GM12873 (cell line): Measurements from ENCODE around the gene OBSCN.

Experiments
- TF ChIP-seq, protein P1 (sequence below): IDR thresholded peaks from 2 replicates; pipeline ENCODE4 v1.5.1; 2012; ENCODE audit warnings: low read depth, mild to moderate bottlenecking, moderate library complexity, low read length, control low read depth; ENCODE audit not compliant: insufficient read depth; ENCODE audit errors: missing control alignments

Gene OBSCN

GRCh38 chr1:228190778-228191177 is 17.1 kb upstream of the OBSCN start:
- TF ChIP-seq, protein P1, sequence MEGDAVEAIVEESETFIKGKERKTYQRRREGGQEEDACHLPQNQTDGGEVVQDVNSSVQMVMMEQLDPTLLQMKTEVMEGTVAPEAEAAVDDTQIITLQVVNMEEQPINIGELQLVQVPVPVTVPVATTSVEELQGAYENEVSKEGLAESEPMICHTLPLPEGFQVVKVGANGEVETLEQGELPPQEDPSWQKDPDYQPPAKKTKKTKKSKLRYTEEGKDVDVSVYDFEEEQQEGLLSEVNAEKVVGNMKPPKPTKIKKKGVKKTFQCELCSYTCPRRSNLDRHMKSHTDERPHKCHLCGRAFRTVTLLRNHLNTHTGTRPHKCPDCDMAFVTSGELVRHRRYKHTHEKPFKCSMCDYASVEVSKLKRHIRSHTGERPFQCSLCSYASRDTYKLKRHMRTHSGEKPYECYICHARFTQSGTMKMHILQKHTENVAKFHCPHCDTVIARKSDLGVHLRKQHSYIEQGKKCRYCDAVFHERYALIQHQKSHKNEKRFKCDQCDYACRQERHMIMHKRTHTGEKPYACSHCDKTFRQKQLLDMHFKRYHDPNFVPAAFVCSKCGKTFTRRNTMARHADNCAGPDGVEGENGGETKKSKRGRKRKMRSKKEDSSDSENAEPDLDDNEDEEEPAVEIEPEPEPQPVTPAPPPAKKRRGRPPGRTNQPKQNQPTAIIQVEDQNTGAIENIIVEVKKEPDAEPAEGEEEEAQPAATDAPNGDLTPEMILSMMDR, result no peak

DNA sequence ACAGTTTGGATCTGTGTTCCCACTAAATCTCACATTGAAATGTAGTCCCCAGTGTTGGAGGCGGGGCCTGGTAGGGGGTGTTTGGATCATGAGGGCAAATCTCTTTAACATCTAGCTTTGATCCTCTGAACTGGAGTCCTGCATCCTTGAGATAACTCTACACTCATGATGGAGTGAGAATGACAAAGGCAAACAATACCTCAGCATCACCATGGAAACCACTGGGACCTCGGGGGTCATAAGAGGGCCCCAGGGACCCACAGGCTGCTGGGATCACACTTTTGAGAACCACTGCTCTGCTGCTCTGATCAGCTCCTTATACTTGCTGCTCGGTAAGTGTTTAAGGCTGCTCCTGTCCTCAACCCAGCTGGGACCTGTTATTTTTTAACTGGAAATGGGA is 13.4 kb upstream of the OBSCN start:
- TF ChIP-seq, protein P1, result no peak

DNA sequence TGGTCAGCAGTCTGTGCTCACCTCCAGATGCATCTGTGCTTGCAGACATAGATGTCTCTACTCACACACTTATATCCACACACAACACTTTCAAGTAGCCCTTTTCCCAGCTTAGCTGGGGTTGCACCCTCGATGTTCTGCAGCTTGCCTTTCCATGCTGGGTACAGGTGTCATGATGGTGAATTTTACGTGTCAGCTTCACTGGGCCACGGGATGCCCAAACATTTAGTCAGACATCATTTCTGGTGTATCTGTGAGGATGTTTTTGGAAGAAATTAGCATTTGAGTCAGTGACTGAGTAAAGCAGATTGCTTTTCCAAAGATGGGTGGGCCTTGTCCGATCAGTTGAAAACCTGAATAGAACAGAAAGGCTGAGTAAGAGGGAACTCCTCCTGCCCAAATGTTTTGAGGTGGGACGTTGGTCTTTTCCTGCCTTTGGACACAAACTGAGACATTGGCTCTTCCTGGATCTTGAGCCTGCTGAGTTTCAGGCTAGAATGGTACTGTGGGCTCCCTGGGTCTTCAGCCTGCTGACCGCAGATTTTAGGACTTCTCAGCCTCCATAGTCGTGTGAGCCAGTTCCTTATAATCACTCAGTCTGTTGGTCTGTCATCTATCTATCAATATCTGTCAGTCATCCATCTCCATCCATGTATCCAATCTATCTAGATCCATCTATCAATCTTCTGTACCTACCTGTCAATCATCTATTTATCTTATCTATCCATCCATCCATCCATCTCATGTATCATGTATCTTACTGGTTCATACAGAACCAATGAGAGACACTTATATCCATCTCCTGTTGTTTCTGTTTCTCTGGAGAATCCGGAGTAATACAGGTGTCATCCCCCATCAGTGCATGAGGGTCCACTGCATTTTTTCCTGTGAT is 12.7 kb upstream of the OBSCN start:
- TF ChIP-seq, protein P1, result no peak

DNA sequence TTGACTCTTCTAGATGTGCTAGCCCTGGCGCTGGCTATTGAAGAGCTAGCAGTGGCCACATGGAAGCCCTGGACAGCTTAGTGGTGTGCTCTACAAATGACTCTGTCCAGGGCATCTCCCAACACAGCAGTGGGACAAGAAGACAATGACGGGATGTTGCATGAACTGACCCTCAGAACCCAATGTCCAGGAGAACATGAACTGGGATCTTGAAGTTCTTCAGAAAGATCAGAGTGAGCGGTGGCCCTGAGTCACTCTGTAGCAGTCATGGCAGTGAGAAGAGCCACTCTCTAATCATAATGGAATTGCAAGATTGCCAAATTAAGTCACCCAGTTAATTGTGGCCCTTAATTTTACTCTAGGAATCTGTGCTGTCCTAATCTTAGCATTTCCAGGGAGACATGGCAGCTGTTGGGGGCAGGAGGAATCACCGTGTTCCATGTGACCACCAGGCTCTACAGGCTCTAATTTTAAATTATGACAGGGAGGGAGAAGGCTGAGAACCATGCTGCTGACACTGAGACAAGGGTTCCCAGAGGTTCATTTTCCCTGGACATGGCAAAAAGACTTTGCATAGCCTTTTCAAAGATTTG is 10.2 kb upstream of the OBSCN start:
- TF ChIP-seq, protein P1, result no peak

DNA sequence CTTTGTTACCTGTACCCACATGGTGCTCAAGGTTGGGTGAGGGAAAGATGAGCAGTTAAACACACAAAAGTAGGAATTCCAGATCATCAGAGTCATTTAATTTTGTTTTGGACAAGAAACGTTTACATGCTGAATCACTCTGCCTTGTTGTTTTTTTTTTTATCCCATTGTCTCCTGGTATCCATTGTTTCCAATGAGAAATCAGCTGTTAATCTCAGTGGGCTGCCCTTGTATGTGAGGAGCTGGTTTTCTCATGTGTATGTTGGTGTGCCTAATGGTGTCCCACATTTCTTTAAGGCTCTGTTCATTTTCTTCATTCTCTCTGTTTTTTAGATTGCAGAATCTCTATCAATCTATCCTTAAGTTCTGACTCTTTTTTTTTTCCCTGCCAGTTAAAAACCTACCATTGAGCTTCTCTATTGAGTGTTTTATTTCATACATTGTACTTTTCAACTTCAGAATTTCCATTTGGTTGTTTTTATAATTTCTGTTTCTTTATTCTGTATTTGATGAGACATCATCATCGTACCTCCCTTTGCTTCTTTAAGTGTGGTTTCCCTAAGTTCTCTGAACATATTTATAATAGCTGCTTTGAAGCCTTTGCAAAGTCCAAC is 8.8 kb upstream of the OBSCN start:
- TF ChIP-seq, protein P1, result no peak

- TF ChIP-seq, protein P1, result no peak
These were observed 2.9 kb upstream of the OBSCN start for GRCh38 chr1:228204958-228205357.
